GM19397 (cell line): ENCODE data around the gene CCDC61.

Experiments
- ATAC-seq: cut with Tn5 transposase; IDR thresholded peaks from one replicate; pipeline ENCODE4 v1.9.1; 2021; ENCODE audit warnings: mild to moderate bottlenecking, moderate library complexity; ENCODE audit not compliant: unreplicated experiment

The CCDC61 gene

DNA sequence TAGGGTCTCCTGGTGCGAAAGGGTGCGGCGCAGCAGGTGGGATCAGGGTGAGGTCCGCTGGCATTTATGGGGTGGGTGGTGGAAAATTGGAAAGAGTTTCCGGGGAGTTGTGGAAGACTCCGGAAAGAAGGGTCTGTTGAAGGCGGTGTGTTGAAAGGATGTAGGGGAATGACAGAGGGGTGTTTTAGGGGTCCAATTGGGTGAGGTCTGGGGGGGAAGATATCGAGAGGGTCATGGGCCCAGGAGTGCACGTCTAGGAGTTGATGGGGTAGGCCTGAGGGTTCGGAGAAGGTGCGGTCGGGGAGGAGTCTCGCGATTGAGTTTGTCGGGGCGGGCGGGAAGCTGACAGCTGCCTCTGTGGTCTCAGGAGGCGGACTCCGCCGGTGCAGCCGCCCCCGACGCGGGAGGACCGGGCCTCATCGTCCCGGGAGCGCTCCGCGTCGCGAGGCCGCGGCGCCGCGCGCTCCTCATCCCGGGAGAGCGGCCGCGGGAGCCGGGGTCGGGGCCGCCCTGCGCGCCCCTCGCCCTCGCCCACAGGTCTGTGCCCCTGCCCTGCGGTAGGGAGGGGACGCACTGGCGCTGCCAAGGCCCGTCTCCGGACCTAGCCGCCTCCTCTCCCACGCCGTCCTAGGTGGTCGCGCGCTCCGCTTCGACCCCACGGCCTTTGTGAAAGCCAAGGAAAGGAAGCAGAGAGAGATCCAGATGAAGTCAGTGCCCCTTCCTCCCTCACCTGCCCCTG is 20.6 kb downstream of the CCDC61 start:
- peak; percentile 17 for ATAC-seq

GRCh38 chr19:46016426-46017094 is 21.3 kb downstream of the CCDC61 start:
- peak; percentile 62 for ATAC-seq

DNA sequence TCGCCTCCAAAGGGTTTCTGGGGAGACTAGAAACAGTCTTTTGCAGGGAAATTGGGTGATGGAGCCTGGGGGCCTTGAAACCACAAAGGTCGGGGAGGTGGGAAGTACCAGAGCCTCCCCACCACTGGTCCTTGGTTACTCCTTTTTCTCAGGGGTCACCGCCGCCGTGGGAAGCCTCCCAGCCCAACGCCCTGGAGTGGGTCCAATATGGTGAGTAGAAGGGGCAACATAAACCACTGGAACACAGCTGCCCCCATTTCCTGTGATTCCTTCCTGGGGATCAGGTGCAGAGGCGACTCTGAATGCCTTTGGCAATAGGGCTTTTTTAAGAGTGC is 21.8 kb downstream of the CCDC61 start:
- ATAC-seq, result no peak

DNA sequence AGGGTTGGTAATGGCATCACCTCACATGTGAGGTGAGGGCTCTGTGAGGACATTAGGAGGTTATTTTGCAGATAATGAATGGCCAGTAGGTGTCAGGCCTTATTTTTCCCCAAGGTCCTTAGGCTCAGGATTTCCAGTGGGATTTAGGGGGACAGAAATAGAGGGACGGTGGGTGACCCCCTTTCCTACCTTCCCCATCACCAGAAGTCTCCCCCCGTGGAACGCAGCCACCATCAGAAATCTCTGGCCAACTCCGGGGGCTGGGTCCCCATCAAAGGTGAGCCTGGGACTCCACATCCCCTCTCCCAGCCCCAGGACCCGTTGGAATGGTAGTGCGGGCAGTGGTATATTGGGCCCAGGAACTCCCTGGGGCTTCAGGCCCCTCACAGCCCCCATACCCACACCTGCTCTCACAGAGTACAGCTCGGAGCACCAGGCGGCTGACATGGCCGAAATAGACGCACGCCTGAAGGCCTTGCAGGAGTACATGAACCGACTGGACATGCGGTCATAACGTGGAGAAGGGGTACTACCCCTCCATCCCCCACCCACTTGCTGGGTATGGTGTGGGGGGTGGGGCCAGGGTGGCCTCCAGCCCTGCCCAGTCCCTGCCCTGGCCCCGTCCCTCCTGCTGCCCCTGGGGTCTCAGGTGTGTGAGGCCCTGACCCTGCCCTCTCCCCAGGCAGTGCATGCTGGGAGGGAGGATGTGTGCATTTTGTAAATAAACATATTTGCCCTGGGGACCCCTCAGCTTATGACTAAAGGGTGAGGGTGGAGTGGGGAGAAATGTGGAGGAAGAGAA is 22.8 kb downstream of the CCDC61 start:
- ATAC-seq, result no peak

GRCh38 chr19:46018729-46019251 is 23.5 kb downstream of the CCDC61 start:
- ATAC-seq, result no peak

GRCh38 chr19:46019270-46019669 is 24.0 kb downstream of the CCDC61 start:
- ATAC-seq, result no peak

DNA sequence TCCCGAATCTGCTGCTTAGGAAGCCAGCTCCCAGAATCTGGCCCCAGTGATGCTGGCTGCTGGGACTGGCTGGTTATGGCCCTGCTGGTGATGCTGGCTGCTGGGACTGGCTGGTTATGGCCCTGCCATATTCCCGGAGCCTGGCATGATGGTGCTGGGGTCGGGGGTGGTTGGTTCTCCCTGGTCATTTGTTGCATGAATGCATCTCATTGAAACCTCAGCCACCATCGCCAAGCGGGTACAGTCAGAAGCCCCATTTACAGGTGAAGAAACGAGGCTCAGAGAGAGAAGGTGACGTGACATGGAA is 25.5 kb downstream of the CCDC61 start:
- no peak for ATAC-seq

GRCh38 chr19:46021531-46022041 is 26.3 kb downstream of the CCDC61 start:
- no peak for ATAC-seq

GRCh38 chr19:46022061-46022430 is 26.8 kb downstream of the CCDC61 start:
- ATAC-seq, result no peak

DNA sequence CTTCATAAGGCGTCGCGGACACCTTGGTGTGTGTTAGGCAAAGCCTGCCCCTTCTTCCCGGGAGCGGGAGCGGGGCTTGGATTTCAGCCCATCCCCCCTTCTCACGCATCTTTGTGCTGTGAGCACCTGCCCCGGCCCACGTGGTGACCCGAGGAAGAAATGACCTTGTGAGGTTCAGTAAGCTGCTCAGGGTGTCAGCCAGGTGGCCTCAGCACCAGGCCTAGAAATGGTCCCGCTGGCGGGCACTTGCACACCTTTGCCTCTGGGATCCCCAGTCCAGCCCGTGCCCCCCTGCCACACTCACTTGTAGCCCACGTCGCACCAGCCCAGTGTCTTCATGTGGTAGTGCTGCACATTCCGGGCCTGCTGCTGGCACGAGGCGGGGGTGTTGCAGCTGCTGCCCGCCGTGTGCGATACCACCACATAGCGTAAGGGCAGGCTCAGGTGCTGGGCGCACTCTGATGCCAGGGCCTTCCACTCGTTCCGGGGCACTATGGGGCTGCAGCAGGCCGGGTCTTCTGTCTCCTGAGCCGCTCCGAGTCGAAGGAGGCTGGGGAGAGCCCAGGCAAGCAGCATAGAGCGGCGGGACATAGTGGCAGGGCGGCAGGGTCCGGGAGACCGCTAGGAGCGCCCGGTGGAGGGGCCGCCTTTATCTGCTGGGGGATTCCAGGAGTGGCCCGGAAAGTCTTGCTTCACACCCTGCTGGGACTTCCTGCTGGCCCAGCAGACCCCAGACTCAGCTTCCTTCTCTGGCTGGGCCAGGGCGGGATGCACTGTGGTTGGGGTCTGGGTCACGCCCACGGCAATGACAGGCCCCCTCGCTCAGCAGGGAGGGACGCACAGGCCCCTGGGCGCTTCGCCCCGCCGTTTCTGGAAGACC is 27.4 kb downstream of the CCDC61 start, which contains the start of gene PGLYRP1:
TSS of gene PGLYRP1 (minus strand) at position 623 of the 880 bp plus-strand sequence. CDS start at position 591, 32 bp downstream.
- ATAC-seq, result no peak

DNA sequence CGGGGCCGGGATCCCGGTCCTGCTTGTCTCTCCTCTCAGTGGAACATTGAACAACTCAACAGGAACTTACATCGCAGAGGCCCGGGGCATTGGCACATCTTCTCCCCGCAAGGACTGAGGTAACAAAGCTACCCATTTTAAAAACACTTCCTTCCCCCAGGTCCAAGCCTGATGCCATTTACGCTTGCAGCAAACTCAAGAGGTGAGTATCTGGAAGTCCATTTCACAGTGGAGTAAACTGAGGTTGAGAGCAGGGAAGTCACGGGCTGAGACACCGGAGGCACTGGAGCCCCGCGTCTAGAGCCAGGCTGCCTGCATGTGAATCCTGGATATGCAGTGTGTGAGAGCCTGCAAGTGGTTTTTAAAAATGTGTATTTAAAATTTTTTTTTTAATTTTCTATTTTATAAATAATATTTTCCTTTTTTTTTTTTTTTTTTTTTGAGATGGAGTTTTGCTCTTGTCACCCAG is 28.1 kb downstream of the CCDC61 start:
- no peak for ATAC-seq

- ATAC-seq, result no peak
Measured at GRCh38 chr19:46025835-46026234, 30.6 kb downstream of the CCDC61 start.

DNA sequence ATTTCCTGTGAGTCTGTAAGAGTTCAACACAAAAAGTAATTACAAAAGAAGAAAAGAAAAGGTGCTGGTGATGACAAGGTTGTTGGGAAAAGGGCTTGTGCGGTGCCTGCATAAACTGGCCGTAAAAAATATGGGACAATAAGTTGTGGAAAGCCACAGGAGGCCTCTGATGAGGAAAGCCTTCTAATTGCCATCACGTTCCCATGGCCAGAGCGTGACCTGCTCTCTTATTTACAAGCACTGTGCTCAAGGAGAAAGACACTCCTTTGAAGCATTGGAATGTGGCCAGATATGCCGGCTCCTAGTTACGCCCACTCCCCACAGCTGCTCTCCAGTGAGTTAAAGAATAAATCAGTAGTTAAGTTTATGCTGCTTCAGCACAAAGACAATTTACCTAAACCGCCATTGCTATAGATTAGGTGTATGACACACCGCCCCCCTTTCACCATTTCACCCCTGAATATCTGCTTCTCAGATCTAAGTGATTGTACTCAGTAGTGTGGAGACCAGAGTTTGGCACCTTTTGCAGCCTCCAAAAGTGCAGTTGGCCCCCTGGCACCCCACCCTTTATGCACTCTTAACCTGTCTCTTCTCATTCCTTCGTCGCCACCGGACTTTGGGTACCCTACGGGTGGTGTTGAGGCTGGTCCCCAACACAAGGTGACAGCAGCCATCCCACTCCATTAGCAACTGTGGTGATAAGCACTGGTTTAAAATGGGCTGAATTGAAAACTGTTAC is 35.7 kb downstream of the CCDC61 start:
- ATAC-seq, result no peak

DNA sequence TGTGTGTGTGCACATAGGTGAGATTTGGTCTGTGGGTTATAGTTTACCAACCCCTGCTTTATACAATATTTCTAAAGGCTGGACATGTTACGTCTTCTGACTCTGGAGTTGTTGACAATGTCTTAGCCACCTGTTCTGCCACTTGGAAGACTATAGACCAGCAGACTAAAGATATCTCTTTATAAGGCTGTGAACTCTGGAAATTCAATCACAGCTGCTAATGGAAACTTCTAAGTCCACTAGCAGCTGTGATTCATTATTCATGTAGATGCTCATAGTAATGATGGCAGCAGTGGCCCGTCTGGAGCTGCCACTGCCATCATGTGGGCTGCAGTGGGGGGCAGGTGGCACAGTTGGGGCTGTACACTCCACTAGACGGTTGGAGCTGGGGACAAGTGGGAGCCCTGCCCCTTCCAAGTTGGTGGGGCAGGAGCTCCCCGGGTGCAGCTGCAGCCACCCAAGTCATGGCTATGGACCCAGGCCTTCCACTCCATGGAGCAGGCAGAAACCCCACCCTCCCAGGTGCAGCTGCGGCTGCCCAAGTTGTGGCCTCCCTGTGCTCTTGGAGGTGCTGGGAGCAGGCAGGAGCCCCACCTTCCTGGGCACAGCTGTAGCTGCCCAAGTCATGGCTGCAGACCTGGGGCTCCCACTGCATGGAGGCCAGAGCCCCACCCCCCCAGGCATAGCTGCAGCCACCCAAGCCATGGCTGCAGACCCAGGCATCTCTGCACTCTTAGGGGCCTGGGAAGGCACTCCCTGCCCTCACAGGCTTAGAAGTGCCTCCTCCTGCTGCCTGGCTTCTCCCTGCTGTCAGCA is 36.7 kb downstream of the CCDC61 start:
- ATAC-seq, result no peak

GRCh38 chr19:46032597-46033025 is 37.3 kb downstream of the CCDC61 start:
- ATAC-seq, result no peak

DNA sequence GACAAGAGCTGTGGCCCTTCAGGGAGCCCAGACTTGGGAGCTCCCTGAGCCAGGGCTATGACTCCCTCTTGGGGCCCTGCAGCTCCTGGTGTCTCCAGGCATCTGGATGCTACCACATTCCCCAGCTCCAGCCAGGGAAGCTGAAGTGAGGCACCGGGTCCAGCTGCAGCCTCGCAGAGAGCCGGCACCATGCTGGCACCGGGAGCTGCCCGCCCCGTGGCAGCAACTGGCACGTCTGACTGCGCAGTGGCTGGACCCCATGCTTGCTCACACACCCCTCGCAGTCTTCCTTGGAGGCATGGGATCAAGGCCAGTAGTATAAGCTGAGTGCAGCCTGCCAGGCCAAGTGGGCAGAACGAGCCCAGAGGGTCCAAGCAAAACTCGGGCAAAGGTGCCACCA is 38.1 kb downstream of the CCDC61 start:
- no peak for ATAC-seq

- ATAC-seq, result no peak
Measured at GRCh38 chr19:46035546-46035945, 40.3 kb downstream of the CCDC61 start.

DNA sequence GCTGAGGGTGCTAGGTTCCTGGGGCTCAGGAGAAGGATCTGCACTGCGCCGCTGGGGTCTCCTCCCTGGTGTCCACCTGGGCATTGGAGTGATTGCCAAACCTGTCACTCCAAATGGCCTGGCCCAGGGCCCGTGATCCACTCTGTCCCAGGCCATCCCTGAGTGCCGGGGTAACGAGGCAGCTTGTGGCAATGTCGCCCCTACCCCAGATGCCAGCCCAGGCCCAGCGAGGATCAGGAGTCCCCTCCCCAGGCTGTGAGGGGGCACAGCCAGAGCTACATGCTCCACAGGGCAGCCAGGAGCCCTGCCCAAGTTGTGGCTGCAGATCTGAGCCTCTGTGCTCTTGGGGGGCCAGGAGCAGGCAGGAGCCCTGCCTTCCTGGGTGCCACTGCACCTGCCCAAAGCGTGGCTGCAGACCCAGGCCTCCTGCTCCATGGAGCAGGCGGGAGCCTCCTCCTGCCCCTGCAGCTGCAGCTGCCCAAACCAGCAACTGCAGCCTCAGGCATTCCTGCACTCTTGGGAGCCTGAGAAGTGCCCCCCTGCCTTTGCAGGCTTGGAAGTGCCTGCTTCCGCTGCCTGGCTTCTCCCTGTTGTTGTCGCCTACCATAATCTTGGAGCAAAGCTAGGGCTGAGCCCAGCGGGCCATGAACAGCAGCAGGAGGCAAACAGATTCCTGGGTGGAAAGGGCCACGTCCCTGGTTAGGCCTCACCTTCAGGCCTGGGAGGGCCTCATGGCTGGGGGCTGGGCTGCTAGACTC is 40.9 kb downstream of the CCDC61 start:
- ATAC-seq, result no peak
